Stomach (tissue), 9 donors: ENCODE data around the gene KRTAP4-12. TPM values are rescaled to one million over a fixed set of nuclear protein-coding genes. Genes with fewer than 3 reads are reported as not detected.

Experiments
- DNase-seq, 2 donors: peaks; one replicate each; pipeline versions ENCODE4 v3.0.0 to v3.0.0-alpha.2; 2013 to 2019
- H3K27ac ChIP-seq, 5 donors: fragments of 200-600 bp in 4 of 5; sonication (generic) in 4 of 5; one replicate each; pipeline ENCODE4 v1.5.1; 2013 to 2019; ENCODE audit warnings: mild to moderate bottlenecking in 1 of 5, moderate library complexity in 1 of 5
- H3K27me3 ChIP-seq, 3 donors: fragments of 200-600 bp; sonication (generic); one replicate each; pipeline ENCODE4 v1.5.1; 2017 to 2019; ENCODE audit warnings: mixed run types in 1 of 3
- H3K36me3 ChIP-seq, 4 donors: fragments of 200-600 bp; sonication (generic); 1 replicate in 3 of 4; 2 replicates in 1 of 4; pipeline ENCODE4 v1.5.1; 2016 to 2019
- H3K4me1 ChIP-seq, 4 donors: fragments of 200-600 bp; sonication (generic); one replicate each; pipeline ENCODE4 v1.5.1; 2016 to 2019
- H3K4me3 ChIP-seq, 4 donors: fragments of 200-600 bp; sonication (generic) in 3 of 4; one replicate each; pipeline ENCODE4 v1.5.1; 2016 to 2019; ENCODE audit warnings: mild to moderate bottlenecking in 1 of 4
- H3K9me3 ChIP-seq, 4 donors: fragments of 200-600 bp; sonication (generic); one replicate each; pipeline ENCODE4 v1.5.1; 2016 to 2019
- CTCF ChIP-seq, 7 experiments: fragments of 450-650 bp in 4 of 7; fragments of 200-600 bp in 3 of 7; sonication (generic) in 3 of 7; IDR thresholded peaks; one replicate each; pipeline ENCODE4 v1.5.1; 2016 to 2019; ENCODE audit warnings: antibody characterized with exemption in 7 of 7, control low read depth in 2 of 7, mild to moderate bottlenecking in 1 of 7
- EP300 ChIP-seq: sonication (generic); formaldehyde crosslinking; IDR thresholded peaks from one replicate; pipeline ENCODE4 v1.6.1; 2017; ENCODE audit warnings: antibody characterized with exemption
- POLR2A ChIP-seq, 4 donors: fragments of 450-650 bp; IDR thresholded peaks; one replicate each; pipeline ENCODE4 v1.6.1; 2016; ENCODE audit warnings: antibody characterized with exemption in 4 of 4, control low read depth in 2 of 4, mild to moderate bottlenecking in 1 of 4, moderate library complexity in 1 of 4
- POLR2AphosphoS5 ChIP-seq, 3 donors: sonication (generic); formaldehyde crosslinking; IDR thresholded peaks; one replicate each; pipeline ENCODE4 v1.6.1; 2016; ENCODE audit warnings: antibody characterized with exemption in 3 of 3
- WGBS, 5 donors: extraction: QIAGEN DNeasy Blood & Tissue Kit in 3 of 5; methylation state at CpG; one replicate each; pipeline versions ENCODE4 v1.1.5 to v1.1.7; 2013 to 2018; 5-methylcytosine and 5-hydroxymethylcytosine counted together
- intact Hi-C: fragments of 100-400 bp; cut with DNase I; formaldehyde crosslinking; loops from one replicate; pipeline ENCODE4 v1.15.1; 2023; ENCODE audit warnings: low total_unique reads
- polyA plus RNA-seq, 3 donors: library from polyadenylated mRNA; stranded (reverse); fragments of 200-250 nt; gene quantifications; one replicate each; pipeline ENCODE4 v1.2.3, GENCODE V29; 2013
- total RNA-seq, 5 donors: library from RNA; depleted of rRNA; stranded (reverse); fragments of >200 nt; gene quantifications; one replicate each; pipeline versions ENCODE4 v1.1.0 to v1.2.3, GENCODE V29; 2014 to 2016
- donor health status: healthy with polysubstance abuse.
- donor health status: Bipolar disorder and iron deficiency.
- donor health status: healthy.

KRTAP4-12 gene
- total and polyA plus RNA-seq, 8 donors, result not detected

- DNase-seq, result no peak
- Histone ChIP-seq H3K36me3 (no peaks in the 10 kb centered on the region), H3K27ac (no peak overlapping the region), H3K4me1 (no peaks in the 10 kb centered on the region), H3K4me3 (no peak overlapping the region), H3K9me3 (no peaks in the 10 kb centered on the region), H3K27me3 (peaks cover 0 to 10% (median 0%) of the 10 kb centered on the region in 3 donors)
- TF ChIP-seq POLR2AphosphoS5 (IDR thresholded peaks at IDR 0.05), result no peak
- no peak for TF ChIP-seq EP300
- TF ChIP-seq POLR2A (IDR thresholded peaks at IDR 0.05), result no peak
- TF ChIP-seq CTCF (IDR thresholded peaks at IDR 0.05), result no peak
- intact Hi-C loops, result no loop called here
Measured at GRCh38 chr17:41076788-41077187, 47.2 kb downstream of the KRTAP4-12 start.

GRCh38 chr17:41073676-41074075 is 50.3 kb downstream of the KRTAP4-12 start:
- H3K9me3 ChIP-seq, result no peaks in the 10 kb centered on the region
- H3K27me3 ChIP-seq, result peaks cover 0 to 10% (median 0%) of the 10 kb centered on the region in 3 donors
- H3K27ac ChIP-seq, result no peak overlapping the region
- TF ChIP-seq EP300, result no peak
- TF ChIP-seq POLR2A (IDR thresholded peaks at IDR 0.05), result no peak
- no peak for TF ChIP-seq CTCF (IDR thresholded peaks at IDR 0.05)
- TF ChIP-seq POLR2AphosphoS5 (IDR thresholded peaks at IDR 0.05), result no peak
- H3K4me1 ChIP-seq, result no peaks in the 10 kb centered on the region
- H3K36me3 ChIP-seq, result no peaks in the 10 kb centered on the region
- DNase-seq, result no peak
- no peak overlapping the region for H3K4me3 ChIP-seq
- 85 to 98% (median 91%) methylated on average over 2 of the region's 2 CpGs for WGBS, 5 donors
- intact Hi-C loops, result no loop called here

Other genes starting within 250 kb of the KRTAP4-12 start
Only the 30 nearest of the 39 such genes appear.
- gene KRT40, start 139.9 kb downstream of the KRTAP4-12 start, total RNA-seq, result not detected
- under 1 TPM in 1 of 3 donors, not detected in 2; 0.10 TPM for gene KRT40, start 139.9 kb downstream of the KRTAP4-12 start, polyA plus RNA-seq
- not detected for gene KRTAP3-3, start 130.0 kb downstream of the KRTAP4-12 start, total RNA-seq
- not detected for gene KRTAP3-3, start 130.0 kb downstream of the KRTAP4-12 start, polyA plus RNA-seq
- not detected for gene KRTAP3-2, start 124.3 kb downstream of the KRTAP4-12 start, total RNA-seq
- gene KRTAP3-2, start 124.3 kb downstream of the KRTAP4-12 start, polyA plus RNA-seq, result not detected
- not detected for gene KRTAP3-1, start 115.1 kb downstream of the KRTAP4-12 start, total RNA-seq
- not detected for gene KRTAP3-1, start 115.1 kb downstream of the KRTAP4-12 start, polyA plus RNA-seq
- gene KRTAP1-5, start 97.0 kb downstream of the KRTAP4-12 start, total RNA-seq, result not detected
- gene KRTAP1-5, start 97.0 kb downstream of the KRTAP4-12 start, polyA plus RNA-seq, result not detected
- not detected for gene KRTAP1-4, start 94.0 kb downstream of the KRTAP4-12 start, total RNA-seq
- gene KRTAP1-4, start 94.0 kb downstream of the KRTAP4-12 start, polyA plus RNA-seq, result not detected
- gene KRTAP1-3, start 89.3 kb downstream of the KRTAP4-12 start, total RNA-seq, result not detected
- gene KRTAP1-3, start 89.3 kb downstream of the KRTAP4-12 start, polyA plus RNA-seq, result not detected
- not detected for gene KRTAP1-1, start 82.7 kb downstream of the KRTAP4-12 start, total RNA-seq
- not detected for gene KRTAP1-1, start 82.7 kb downstream of the KRTAP4-12 start, polyA plus RNA-seq
- not detected for gene KRTAP2-1, start 76.9 kb downstream of the KRTAP4-12 start, total RNA-seq
- gene KRTAP2-1, start 76.9 kb downstream of the KRTAP4-12 start, polyA plus RNA-seq, result not detected
- not detected for gene KRTAP2-2, start 69.0 kb downstream of the KRTAP4-12 start, total RNA-seq
- gene KRTAP2-2, start 69.0 kb downstream of the KRTAP4-12 start, polyA plus RNA-seq, result not detected
- not detected for gene KRTAP2-3, start 64.1 kb downstream of the KRTAP4-12 start, total RNA-seq
- not detected for gene KRTAP2-3, start 64.1 kb downstream of the KRTAP4-12 start, polyA plus RNA-seq
- not detected for gene KRTAP2-4, start 58.3 kb downstream of the KRTAP4-12 start, total RNA-seq
- gene KRTAP2-4, start 58.3 kb downstream of the KRTAP4-12 start, polyA plus RNA-seq, result not detected
- not detected for gene KRTAP4-7, start 40.0 kb downstream of the KRTAP4-12 start, total RNA-seq
- not detected for gene KRTAP4-7, start 40.0 kb downstream of the KRTAP4-12 start, polyA plus RNA-seq
- gene KRTAP4-8, start 26.0 kb downstream of the KRTAP4-12 start, total RNA-seq, result not detected
- gene KRTAP4-8, start 26.0 kb downstream of the KRTAP4-12 start, polyA plus RNA-seq, result not detected
- not detected for gene KRTAP4-16, start 22.0 kb downstream of the KRTAP4-12 start, total RNA-seq
- gene KRTAP4-16, start 22.0 kb downstream of the KRTAP4-12 start, polyA plus RNA-seq, result not detected
- not detected for gene KRTAP4-9, start 18.8 kb downstream of the KRTAP4-12 start, total RNA-seq
- not detected for gene KRTAP4-9, start 18.8 kb downstream of the KRTAP4-12 start, polyA plus RNA-seq
- gene KRTAP4-11, start 5.8 kb downstream of the KRTAP4-12 start, total RNA-seq, result not detected
- gene KRTAP4-11, start 5.8 kb downstream of the KRTAP4-12 start, polyA plus RNA-seq, result not detected
- gene KRTAP4-6, start 16.4 kb upstream of the KRTAP4-12 start, total RNA-seq, result not detected
- not detected for gene KRTAP4-6, start 16.4 kb upstream of the KRTAP4-12 start, polyA plus RNA-seq
- gene KRTAP4-5, start 25.6 kb upstream of the KRTAP4-12 start, total RNA-seq, result not detected
- gene KRTAP4-5, start 25.6 kb upstream of the KRTAP4-12 start, polyA plus RNA-seq, result not detected
- gene KRTAP4-4, start 36.6 kb upstream of the KRTAP4-12 start, total RNA-seq, result not detected
- not detected for gene KRTAP4-4, start 36.6 kb upstream of the KRTAP4-12 start, polyA plus RNA-seq
- not detected for gene KRTAP4-3, start 44.0 kb upstream of the KRTAP4-12 start, total RNA-seq
- gene KRTAP4-3, start 44.0 kb upstream of the KRTAP4-12 start, polyA plus RNA-seq, result not detected
- not detected for gene KRTAP4-2, start 54.0 kb upstream of the KRTAP4-12 start, total RNA-seq
- not detected for gene KRTAP4-2, start 54.0 kb upstream of the KRTAP4-12 start, polyA plus RNA-seq
- not detected for gene KRTAP4-1, start 60.7 kb upstream of the KRTAP4-12 start, total RNA-seq
- gene KRTAP4-1, start 60.7 kb upstream of the KRTAP4-12 start, polyA plus RNA-seq, result not detected
- not detected for gene KRTAP9-1, start 65.7 kb upstream of the KRTAP4-12 start, total RNA-seq
- gene KRTAP9-1, start 65.7 kb upstream of the KRTAP4-12 start, polyA plus RNA-seq, result not detected
- gene KRTAP9-2, start 102.5 kb upstream of the KRTAP4-12 start, total RNA-seq, result not detected
- gene KRTAP9-2, start 102.5 kb upstream of the KRTAP4-12 start, polyA plus RNA-seq, result not detected
- gene KRTAP9-3, start 108.3 kb upstream of the KRTAP4-12 start, total RNA-seq, result not detected
- gene KRTAP9-3, start 108.3 kb upstream of the KRTAP4-12 start, polyA plus RNA-seq, result not detected
- gene KRTAP9-8, start 113.8 kb upstream of the KRTAP4-12 start, total RNA-seq, result not detected
- not detected for gene KRTAP9-8, start 113.8 kb upstream of the KRTAP4-12 start, polyA plus RNA-seq
- not detected for gene KRTAP9-4, start 125.5 kb upstream of the KRTAP4-12 start, total RNA-seq
- not detected for gene KRTAP9-4, start 125.5 kb upstream of the KRTAP4-12 start, polyA plus RNA-seq
- gene KRTAP9-9, start 131.2 kb upstream of the KRTAP4-12 start, total RNA-seq, result not detected
- not detected for gene KRTAP9-9, start 131.2 kb upstream of the KRTAP4-12 start, polyA plus RNA-seq
- not detected for gene KRTAP9-6, start 141.2 kb upstream of the KRTAP4-12 start, total RNA-seq
- gene KRTAP9-6, start 141.2 kb upstream of the KRTAP4-12 start, polyA plus RNA-seq, result not detected